Activated CD8-positive, alpha-beta memory T cell treated with anti-CD3 and anti-CD28 coated beads, Interleukin-2, amount 50 U/mL, for 48 hours (primary cell): ENCODE measurements around the gene PPFIBP2.
"Not testable (repeated sequence)": the region's sequence is repeated elsewhere in the genome, so short reads cannot be mapped to it uniquely, and the experiment has no call there.

ENCODE experiments used
- DNase-seq: peaks from one replicate; pipeline ENCODE4 v3.0.0-alpha.2; 2020

PPFIBP2 gene

DNA sequence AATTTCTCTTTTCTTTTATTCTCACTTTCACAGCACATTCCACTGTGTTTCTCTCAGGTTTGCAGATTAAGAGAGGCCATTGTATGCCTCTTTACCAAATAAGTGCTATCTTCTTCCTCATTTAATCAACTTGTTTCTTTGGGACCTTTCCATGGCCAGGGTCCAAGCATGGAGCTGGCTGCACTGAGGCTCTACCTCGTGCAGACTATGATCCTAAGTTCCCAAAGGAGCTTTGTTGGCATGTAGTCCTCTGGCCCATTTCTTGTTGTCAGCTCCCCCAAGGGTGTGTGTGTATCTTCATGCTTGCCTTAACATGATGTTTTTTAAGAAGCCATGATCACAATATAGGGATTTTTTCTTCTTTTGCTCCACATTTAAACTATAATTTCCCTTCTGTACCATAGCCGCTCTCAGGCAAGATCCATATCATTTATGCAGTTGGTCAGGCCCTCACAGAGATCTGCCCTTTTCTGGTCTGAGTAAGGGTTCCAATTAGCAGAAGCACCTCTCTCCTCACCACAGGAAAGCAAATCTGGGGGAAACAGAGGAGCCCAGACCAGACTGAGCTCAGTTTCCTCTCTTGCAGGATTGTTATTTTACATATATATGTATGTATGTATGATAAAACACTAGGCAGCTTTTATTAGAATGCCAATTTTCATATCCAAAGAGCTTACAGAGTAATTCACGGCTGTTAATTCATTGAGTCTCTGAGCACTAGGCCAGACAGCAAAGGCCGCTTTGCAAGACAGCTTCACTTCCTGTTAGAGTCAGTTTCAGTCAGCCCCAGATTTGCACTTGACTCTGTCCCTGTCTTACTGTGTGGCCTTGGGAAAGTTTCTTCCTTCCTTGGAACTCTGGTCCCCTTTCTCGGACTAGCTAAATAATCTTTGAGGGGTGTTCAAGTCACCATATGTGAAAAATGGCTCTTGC, 125.2 kb downstream of the PPFIBP2 start:
- peak; percentile 3 for DNase-seq

DNA sequence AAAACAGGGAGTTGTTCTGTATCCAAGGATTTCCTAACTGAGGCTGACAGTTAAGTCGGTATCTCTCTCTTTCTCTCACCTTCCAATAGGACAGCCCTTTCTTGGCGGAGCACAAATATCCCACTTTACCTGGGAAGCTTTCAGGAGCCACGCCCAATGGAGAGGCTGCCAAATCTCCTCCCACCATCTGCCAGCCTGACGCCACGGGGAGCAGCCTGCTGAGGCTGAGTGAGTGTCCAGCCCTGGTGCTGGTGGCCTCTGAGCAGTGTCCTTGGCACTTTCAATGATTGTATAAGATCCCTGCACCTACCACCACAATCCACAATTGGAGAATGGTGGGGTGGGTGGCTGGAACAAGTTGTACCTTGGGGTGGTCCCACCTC, 125.8 kb downstream of the PPFIBP2 start:
- DNase-seq: peak; percentile 13

DNA sequence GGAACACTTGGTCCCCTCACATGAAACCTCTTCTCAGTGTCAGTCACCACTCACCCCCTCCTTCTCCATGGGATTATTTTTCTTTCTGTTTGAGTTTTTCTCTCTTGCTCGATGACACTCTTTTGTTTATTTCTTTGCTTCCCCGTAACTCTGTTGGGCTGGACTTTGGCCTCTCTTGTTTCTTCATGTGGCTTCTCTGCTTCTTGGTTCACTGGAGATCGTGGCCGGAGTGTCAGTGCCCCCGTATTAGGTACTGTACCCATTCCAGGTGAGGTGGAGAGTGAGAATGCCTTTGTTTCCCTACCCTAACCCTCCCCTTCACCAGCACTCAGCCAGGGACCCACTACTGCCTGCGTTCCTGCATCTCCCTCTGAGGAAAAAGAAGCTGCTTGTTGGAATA, 127.0 kb downstream of the PPFIBP2 start:
- no peak for DNase-seq

DNA sequence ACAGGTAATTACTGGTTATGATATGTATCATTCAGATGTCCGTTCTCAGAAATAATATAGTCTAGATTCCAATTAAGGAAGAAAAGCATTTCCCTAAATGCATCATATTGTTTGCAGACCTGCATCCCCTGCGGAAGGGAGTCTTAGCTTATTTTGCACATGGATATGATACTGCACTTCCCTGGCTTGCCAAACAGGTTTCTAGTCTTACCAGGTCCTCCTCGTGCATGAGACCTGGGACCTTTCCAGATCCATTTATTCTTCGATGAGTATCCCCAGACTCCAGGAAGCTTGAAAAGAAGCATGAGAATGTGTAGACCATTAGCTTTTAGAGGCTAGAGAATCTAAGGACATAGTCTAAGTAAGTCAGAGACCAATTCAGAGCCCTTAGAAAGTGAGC, 128.9 kb downstream of the PPFIBP2 start:
- DNase-seq: no peak

DNA sequence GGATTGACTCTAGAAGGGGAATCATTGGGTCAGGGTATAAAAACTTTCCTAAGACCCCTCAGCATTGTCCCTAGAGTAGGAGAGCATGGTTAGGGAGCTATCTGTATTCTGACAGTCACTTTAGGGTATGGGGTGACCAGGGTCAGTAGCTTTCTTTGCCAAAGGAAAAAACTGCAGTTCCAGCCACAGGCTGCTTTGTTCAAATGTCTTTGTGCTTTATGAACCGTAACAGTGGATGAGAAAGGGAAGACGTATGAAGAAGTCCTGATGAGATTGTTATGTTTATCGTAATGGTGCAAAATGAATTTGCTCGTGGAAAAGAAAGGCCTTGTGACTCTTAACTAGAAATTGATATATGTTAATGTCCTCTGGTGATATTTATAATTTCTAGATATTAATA, 129.5 kb downstream of the PPFIBP2 start:
- DNase-seq: no peak

GRCh38 chr11:7645206-7645605, 131.4 kb downstream of the PPFIBP2 start:
- DNase-seq: no peak

GRCh38 chr11:7646866-7647265, 133.1 kb downstream of the PPFIBP2 start:
- no peak for DNase-seq

GRCh38 chr11:7648264-7648663, 134.5 kb downstream of the PPFIBP2 start:
- DNase-seq: peak; percentile 25

DNA sequence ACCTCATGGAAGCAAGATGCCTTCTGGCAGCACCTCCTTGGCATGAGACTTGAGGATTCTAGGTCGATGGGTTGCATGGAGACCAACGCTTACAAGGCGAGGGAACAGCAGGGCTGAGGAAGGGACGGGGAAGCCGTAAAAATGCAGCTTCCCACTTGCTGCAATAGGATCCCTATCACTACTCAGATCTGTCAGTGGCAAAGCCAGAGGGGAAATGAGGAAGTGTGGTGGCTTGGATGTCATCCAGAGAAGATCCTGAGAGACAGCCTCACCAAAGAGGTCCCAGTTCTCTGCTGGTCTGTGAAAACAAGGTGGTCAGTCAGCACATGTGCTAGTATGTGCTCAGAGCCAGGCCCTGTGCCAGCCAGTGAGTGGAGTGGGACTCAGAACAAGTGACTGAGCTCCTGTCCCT, 137.3 kb downstream of the PPFIBP2 start:
- DNase-seq: peak; percentile 12

DNA sequence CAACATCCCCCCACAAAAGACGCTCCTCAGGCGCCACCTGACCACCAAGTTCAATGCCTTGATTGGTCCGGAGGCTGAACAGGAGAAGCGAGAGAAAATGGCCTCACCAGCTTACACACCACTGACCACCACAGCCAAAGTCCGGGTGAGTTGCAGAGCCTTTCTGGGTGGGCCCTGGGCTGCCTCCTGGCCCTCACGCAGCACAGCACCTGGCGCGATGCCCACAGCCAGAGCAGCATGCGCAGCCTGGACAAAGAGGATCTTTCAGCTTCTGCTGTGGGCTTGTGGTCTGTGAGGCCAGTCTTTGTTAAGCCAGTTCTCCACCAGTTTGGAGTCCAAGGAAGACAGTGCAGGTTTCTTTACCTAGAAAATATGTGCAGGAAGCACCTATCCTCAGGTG, 137.9 kb downstream of the PPFIBP2 start:
- peak; percentile 28 for DNase-seq

GRCh38 chr11:7654195-7654705, 140.5 kb downstream of the PPFIBP2 start:
- peak; percentile 18 for DNase-seq

GRCh38 chr11:7655253-7656217, 141.7 kb downstream of the PPFIBP2 start:
- peak; percentile 42 for DNase-seq

- DNase-seq: no peak
Measured at GRCh38 chr11:7656704-7657103, 142.9 kb downstream of the PPFIBP2 start.

DNA sequence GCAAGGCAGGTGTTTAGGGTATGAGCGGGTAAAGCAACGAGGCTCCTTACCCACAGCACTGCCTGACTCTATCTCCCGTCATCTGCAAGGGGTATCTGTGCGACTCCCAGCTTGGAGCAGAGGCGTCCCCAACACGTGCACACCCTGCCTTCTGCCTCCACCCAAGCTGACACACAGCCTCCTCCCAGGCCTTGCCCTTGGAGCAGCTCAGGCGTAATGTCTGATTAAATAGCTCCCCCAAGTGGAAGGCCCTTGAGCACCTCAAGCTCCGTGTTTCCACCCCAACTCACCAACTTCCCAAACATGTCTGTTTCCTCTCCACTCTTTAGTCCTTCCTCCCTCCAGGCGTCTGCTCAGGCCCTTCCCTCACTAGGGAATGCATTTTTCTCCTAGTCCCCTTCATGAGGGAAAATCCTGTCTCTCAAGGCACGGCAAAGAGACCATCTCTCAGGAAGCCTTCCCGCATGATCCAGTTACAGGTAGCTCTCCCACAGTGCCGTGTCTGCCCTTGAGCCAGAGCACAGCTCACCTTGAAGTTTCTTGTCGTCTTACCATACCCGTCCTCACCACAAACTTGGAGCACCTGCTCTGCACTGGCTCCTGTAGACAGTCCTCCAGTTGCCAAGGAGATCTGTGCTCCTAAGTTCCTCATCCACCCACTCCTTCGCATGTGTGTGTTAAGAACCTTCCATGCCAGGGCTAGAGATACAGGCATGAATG, 143.7 kb downstream of the PPFIBP2 start:
- no peak for DNase-seq

DNA sequence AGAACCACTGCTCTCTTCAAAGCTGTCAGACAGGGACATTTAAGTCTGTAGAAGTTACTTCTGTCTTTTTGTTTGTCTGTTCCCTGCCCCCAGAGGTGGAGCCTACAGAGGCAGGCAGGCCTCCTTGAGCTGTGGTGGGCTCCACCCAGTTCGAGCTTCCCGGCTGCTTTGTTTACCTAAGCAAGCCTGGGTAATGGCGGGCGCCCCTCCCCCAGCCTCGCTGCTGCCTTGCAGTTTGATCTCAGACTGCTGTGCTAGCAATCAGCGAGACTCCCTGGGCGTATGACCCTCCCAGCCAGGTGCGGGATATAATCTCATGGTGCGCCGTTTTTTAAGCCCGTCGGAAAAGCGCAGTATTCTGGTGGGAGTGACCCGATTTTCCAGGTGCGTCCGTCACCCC, 149.7 kb downstream of the PPFIBP2 start:
- not testable (repeated sequence) for DNase-seq

GRCh38 chr11:7664867-7665266, 151.1 kb downstream of the PPFIBP2 start:
- DNase-seq: no peak

DNA sequence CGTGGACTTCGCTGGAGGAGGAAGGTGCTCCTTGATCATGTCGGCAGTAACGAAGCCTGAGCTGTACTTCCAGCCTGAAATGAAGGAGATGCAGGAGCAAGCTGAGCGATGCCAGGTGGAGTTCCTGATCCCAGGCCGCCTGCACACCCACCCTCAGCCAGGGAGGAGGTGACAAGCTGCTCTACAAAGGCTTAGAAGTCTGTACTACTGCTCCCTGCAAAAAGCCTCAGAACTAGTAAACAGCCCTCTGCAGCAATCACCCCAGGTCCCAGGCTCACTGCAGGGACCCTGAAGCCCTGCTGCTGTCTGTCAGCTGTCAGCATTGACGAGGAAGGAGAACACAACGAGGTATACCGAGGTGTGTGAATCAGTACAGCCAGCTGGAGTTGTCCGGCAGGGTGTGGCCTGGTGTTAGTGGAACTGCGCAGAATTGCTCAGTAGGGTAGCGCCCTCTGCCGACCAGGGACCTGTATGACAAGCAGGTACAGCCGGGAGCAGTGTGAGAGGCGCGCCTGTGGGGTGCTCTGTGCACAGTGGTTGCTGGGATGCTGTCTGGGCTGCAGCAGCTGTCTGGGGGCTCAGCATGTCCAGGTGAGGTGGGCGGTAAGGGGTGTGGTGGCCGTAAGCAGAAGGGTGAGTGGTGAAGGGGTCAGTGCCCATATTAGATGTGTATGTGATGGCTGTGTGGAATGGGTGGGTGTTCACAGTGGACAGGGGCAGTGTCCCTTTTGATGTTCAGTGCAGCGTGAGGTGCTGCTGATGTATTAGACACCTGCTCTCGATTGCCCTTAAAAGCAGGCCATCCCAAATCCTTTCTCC, 151.9 kb downstream of the PPFIBP2 start:
- peak; percentile 94 for DNase-seq

- no peak for DNase-seq
Measured at GRCh38 chr11:7666292-7666866, 152.6 kb downstream of the PPFIBP2 start.

DNA sequence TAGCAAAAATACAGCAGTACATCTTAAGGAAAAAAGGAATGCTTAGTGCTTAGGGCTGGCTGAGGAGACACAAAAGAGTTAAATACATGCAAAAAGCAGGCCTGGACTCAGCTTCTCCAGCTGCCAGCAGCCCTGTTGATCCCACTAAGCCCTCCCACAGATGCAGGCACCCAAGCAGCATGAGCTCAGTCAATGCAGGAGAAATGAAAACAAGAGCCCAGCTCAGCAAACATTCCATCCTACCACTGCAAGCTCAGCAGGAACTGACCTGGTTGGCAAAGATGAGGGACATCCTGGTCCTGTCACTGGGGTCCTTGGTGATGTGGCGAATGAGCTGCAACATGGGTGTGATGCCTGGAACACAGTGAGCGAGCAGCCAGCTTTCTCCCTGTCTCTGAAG, 153.7 kb downstream of the PPFIBP2 start:
- no peak for DNase-seq

- no peak for DNase-seq
Measured at GRCh38 chr11:7668464-7668863, 154.7 kb downstream of the PPFIBP2 start.

DNA sequence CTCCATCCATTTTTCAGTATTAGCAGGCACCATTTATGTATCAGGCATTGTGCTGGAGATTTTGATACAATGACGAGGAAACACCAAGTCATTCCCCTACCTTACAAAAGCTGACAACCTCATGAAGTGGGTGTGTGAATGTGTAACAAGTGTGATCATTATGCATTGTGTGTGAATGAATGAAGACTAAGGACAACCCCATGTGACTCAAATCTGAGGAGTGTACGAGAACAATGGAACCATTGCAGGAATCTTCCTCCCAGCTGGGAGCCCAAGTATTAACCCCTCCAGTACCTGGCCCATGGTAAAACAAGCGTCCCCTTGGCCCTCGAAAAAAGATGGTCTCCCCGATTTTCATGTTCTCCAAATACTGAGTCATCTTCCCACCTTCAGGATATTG, 155.1 kb downstream of the PPFIBP2 start:
- no peak for DNase-seq
